ENCODE results near the gene STX10. TPM values are rescaled to one million over a fixed set of nuclear protein-coding genes. Genes with fewer than 3 reads are reported as not detected.
A peak's percentile ranks its signal among the peaks of the same experiment; 100 is the strongest.

Gene STX10
- total and polyA plus RNA-seq, 3 donors from 2014 or later = 18.1 to 37.6 (median 27.2) TPM

GRCh38 chr19:13162724-13163608 lies 12.8 kb upstream of the STX10 start:
- H3K4me1 ChIP-seq = peaks cover 17% of the 10 kb centered on the region
- TF ChIP-seq POLR2A (IDR thresholded peaks at IDR 0.05) (peak; percentile 9), CTCF (IDR thresholded peaks at IDR 0.05) (no peak)

GRCh38 chr19:13160557-13160956 lies 10.4 kb upstream of the STX10 start:
- H3K27ac ChIP-seq = no peak overlapping the region
- peaks cover 22% of the 10 kb centered on the region for H3K4me1 ChIP-seq
- no peaks in the 10 kb centered on the region for H3K9me3 ChIP-seq
- no peak for DNase-seq
- WGBS, 2 donors = 77 to 78% methylated on average over 1 of the region's 1 CpG
- no peaks in the 10 kb centered on the region for H3K27me3 ChIP-seq
- TF ChIP-seq CTCF (IDR thresholded peaks at IDR 0.05) (no peak), POLR2A (IDR thresholded peaks at IDR 0.05) (no peak)
- no peak overlapping the region for H3K4me3 ChIP-seq
- no peaks in the 10 kb centered on the region for H3K36me3 ChIP-seq (ENCODE audit: low read depth, missing control alignments)
- intact Hi-C loops (cut with DNase I; ENCODE audit: low total_unique reads) = no loop called here

More at GRCh38 chr19:13162724-13163608, 12.8 kb upstream of the STX10 start:
- H3K36me3 ChIP-seq (ENCODE audit: low read depth, missing control alignments) = no peaks in the 10 kb centered on the region
- DNase-seq = peak; percentile 95
- whole genome bisulfite sequencing, 2 donors = 0 to 5% methylated on average over 32 to 50 of the region's 58 CpGs
- H3K9me3 ChIP-seq = no peaks in the 10 kb centered on the region
- no peaks in the 10 kb centered on the region for H3K27me3 ChIP-seq
- intact Hi-C loops (cut with DNase I; ENCODE audit: low total_unique reads) = no loop called here
- peak overlapping the region; percentile 33 to 50 for H3K4me3 ChIP-seq
- peak overlapping the region; percentile 59 to 65 for H3K27ac ChIP-seq

- no peaks in the 10 kb centered on the region for H3K36me3 ChIP-seq (ENCODE audit: low read depth, missing control alignments)
- H3K9me3 ChIP-seq = no peaks in the 10 kb centered on the region
- peak; percentile 45 for DNase-seq
- intact Hi-C loops (cut with DNase I; ENCODE audit: low total_unique reads) = no loop called here
- H3K4me3 ChIP-seq = no peak overlapping the region
- H3K27me3 ChIP-seq = no peaks in the 10 kb centered on the region
- TF ChIP-seq POLR2A (IDR thresholded peaks at IDR 0.05) (no peak), CTCF (IDR thresholded peaks at IDR 0.05) (no peak)
- peaks cover 28% of the 10 kb centered on the region for H3K4me1 ChIP-seq
- H3K27ac ChIP-seq = no peak overlapping the region
- 63 to 67% methylated on average over 3 of the region's 3 CpGs for WGBS, 2 donors
Measured at GRCh38 chr19:13159713-13160112, 9.5 kb upstream of the STX10 start.

- intact Hi-C loops (cut with DNase I; ENCODE audit: low total_unique reads) = no loop called here
- 1 to 7% methylated on average over 12 to 51 of the region's 55 CpGs for WGBS, 2 donors
- TF ChIP-seq POLR2A (IDR thresholded peaks at IDR 0.05) (no peak), CTCF (IDR thresholded peaks at IDR 0.05) (no peak)
Measured at GRCh38 chr19:13155472-13156359, 5.5 kb upstream of the STX10 start.

More at GRCh38 chr19:13155472-13156359, 5.5 kb upstream of the STX10 start:
- H3K27ac ChIP-seq = peak overlapping the region; percentile 40 to 96
- H3K4me1 ChIP-seq = peaks cover 18% of the 10 kb centered on the region
- peak overlapping the region; percentile 73 to 78 for H3K4me3 ChIP-seq
- no peaks in the 10 kb centered on the region for H3K27me3 ChIP-seq
- H3K9me3 ChIP-seq = no peaks in the 10 kb centered on the region
- DNase-seq = peak; percentile 74
- no peaks in the 10 kb centered on the region for H3K36me3 ChIP-seq (ENCODE audit: low read depth, missing control alignments)

Data from testis (tissue), 3 donors.